HFFc6 (cell line): Measurements from ENCODE around the gene TXNIP. TPM values are rescaled to one million over a fixed set of nuclear protein-coding genes. Genes with fewer than 3 reads are reported as not detected.
A peak's percentile ranks its signal among the peaks of the same experiment; 100 is the strongest.

Experiments used
- DNase-seq: peaks from one replicate; pipeline ENCODE4 v3.0.0-alpha.2; 2018
- H3K27ac Mint-ChIP-seq: 2 replicates; pipeline ENCODE4 v1.8.0; 2020; ENCODE audit warnings: mild to moderate bottlenecking, mixed read lengths
- H3K27me3 Mint-ChIP-seq: 2 replicates; pipeline ENCODE4 v1.8.0; 2021; ENCODE audit warnings: mild to moderate bottlenecking, moderate library complexity, mixed read lengths; ENCODE audit not compliant: insufficient read depth
- H3K36me3 Mint-ChIP-seq: 2 replicates; pipeline ENCODE4 v1.8.0; 2021; ENCODE audit warnings: low read depth, mixed read lengths
- H3K4me1 Mint-ChIP-seq: 2 replicates; pipeline ENCODE4 v1.8.0; 2020; ENCODE audit warnings: low read depth, mixed read lengths
- H3K4me3 Mint-ChIP-seq: 2 replicates; pipeline ENCODE4 v1.8.0; 2020; ENCODE audit warnings: mild to moderate bottlenecking, moderate library complexity, mixed read lengths
- H3K9me3 Mint-ChIP-seq: 2 replicates; pipeline ENCODE4 v1.8.0; 2020; ENCODE audit warnings: mild to moderate bottlenecking, mixed read lengths
- CTCF ChIP-seq: fragments of 200-600 bp; sonication (generic); IDR thresholded peaks from 2 replicates; pipeline ENCODE4 v1.5.0; 2021; ENCODE audit warnings: antibody characterized with exemption, mild to moderate bottlenecking
- total RNA-seq, 6 experiments: library from RNA; stranded (reverse); fragmentation: NEBNext Ultra II Directional; extraction: Animal tissue kit (Norgen Biotek cat#: 25700); gene quantifications; 2 replicates in 1 of 6; 3 replicates in 5 of 6; pipeline ENCODE4 v1.2.3, GENCODE V29; 2021

TXNIP gene
- total RNA-seq, 6 experiments from 2014 or later, result 49.2 to 78.0 (median 59.5) TPM

GRCh38 chr1:145964328-145965118 is 31.9 kb downstream of the TXNIP start, which contains the start of the genes ANKRD34A and POLR3GL:
ANKRD34A (minus strand) TSS chr1:145964575; CDS start chr1:145961759, 2,816 bp downstream.
POLR3GL (plus strand) TSS chr1:145964690; CDS start chr1:145974866, 10,176 bp downstream.
- peak; percentile 91 for DNase-seq
- Mint-ChIP-seq H3K27ac (peak within 1 kb of the TSS; percentile 83), H3K27me3 (peaks cover 4% of the 10 kb centered on the region), H3K36me3 (peaks cover 8% of the 10 kb centered on the region; the same call in 1 of the 2 replicates), H3K4me1 (peaks cover 62% of the 10 kb centered on the region), H3K9me3 (peaks cover 9% of the 10 kb centered on the region; the same call in 1 of the 2 replicates), H3K4me3 (peak within 1 kb of the TSS; percentile 92)
- TF ChIP-seq CTCF, result 0 out of 2 replicates have a peak, but pooled peaks have one; percentile 11

GRCh38 chr1:145963265-145964019 is 32.9 kb downstream of the TXNIP start:
- Mint-ChIP-seq H3K4me1 (peaks cover 67% of the 10 kb centered on the region), H3K9me3 (peaks cover 9% of the 10 kb centered on the region; the same call in 1 of the 2 replicates), H3K4me3 (peak overlapping the region; percentile 92), H3K36me3 (peaks cover 8% of the 10 kb centered on the region; the same call in 1 of the 2 replicates), H3K27ac (peak overlapping the region; percentile 83), H3K27me3 (peaks cover 4% of the 10 kb centered on the region)
- DNase-seq, result peak; percentile 81
- no peak for TF ChIP-seq CTCF

- Mint-ChIP-seq H3K9me3 (peaks cover 3% of the 10 kb centered on the region; the same call in 1 of the 2 replicates), H3K27ac (peak overlapping the region; percentile 83), H3K4me1 (peaks cover 63% of the 10 kb centered on the region), H3K36me3 (peaks cover 1% of the 10 kb centered on the region; the same call in 1 of the 2 replicates), H3K4me3 (peak overlapping the region; percentile 92), H3K27me3 (peaks cover 4% of the 10 kb centered on the region)
- TF ChIP-seq CTCF, result no peak
- no peak for DNase-seq
Measured at GRCh38 chr1:145962157-145963102, 33.9 kb downstream of the TXNIP start.

- H3K4me3 Mint-ChIP-seq, result peak overlapping the region; percentile 92
- peak; percentile 49 for DNase-seq
- peaks cover 63% of the 10 kb centered on the region for H3K4me1 Mint-ChIP-seq
- H3K36me3 Mint-ChIP-seq, result no peaks in the 10 kb centered on the region
- peak overlapping the region; percentile 83 for H3K27ac Mint-ChIP-seq
- no peaks in the 10 kb centered on the region for H3K9me3 Mint-ChIP-seq
- H3K27me3 Mint-ChIP-seq, result peaks cover 3% of the 10 kb centered on the region
- TF ChIP-seq CTCF, result no peak
Measured at GRCh38 chr1:145961425-145962156, 34.8 kb downstream of the TXNIP start.
